SK-N-SH treated with all-trans-retinoic acid at 6 μM for 48 hours (cell line): ENCODE results near the gene P2RX3.

Experiments
- ATAC-seq: fragments of 200-7000 bp; cut with Tn5 transposase; 3 replicates; pipeline ENCODE4 v1.9.1; 2020; ENCODE audit warnings: mild to moderate bottlenecking, moderate library complexity
- ARNTL ChIP-seq: fragments of 450-650 bp; formaldehyde crosslinking; IDR thresholded peaks from 2 replicates; pipeline ENCODE4 v1.5.0; 2020; ENCODE audit warnings: low read depth, mild to moderate bottlenecking, moderate library complexity, borderline replicate concordance
- CSDC2 ChIP-seq: fragments of 250-450 bp; sonication (Bioruptor Pico); IDR thresholded peaks from 2 replicates; pipeline ENCODE4 v1.5.0; 2020; ENCODE audit warnings: mild to moderate bottlenecking, moderate library complexity
- CSRNP3 ChIP-seq: fragments of 250-450 bp; sonication (Bioruptor Pico); IDR thresholded peaks from 2 replicates; pipeline ENCODE4 v1.5.1; 2021; ENCODE audit warnings: mild to moderate bottlenecking, moderate library complexity
- ESRRG ChIP-seq: fragments of 250-450 bp; sonication (Bioruptor Pico); IDR thresholded peaks from 2 replicates; pipeline ENCODE4 v1.6.1; 2021; ENCODE audit warnings: mild to moderate bottlenecking
- GLIS3 ChIP-seq: fragments of 250-450 bp; sonication (Bioruptor Pico); IDR thresholded peaks from 2 replicates; pipeline ENCODE4 v1.5.0; 2020; ENCODE audit warnings: mild to moderate bottlenecking, moderate library complexity
- ISL1 ChIP-seq: fragments of 250-450 bp; sonication (Bioruptor Pico); IDR thresholded peaks from 2 replicates; pipeline ENCODE4 v2.1.2; 2022; ENCODE audit warnings: mild to moderate bottlenecking, moderate library complexity
- OSR1 ChIP-seq: fragments of 250-450 bp; sonication (Bioruptor Pico); IDR thresholded peaks from 2 replicates; pipeline ENCODE4 v1.8.0; 2022; ENCODE audit warnings: moderate library complexity, mild to moderate bottlenecking, inconsistent platforms
- PATZ1 ChIP-seq: fragments of 250-450 bp; sonication (Bioruptor Pico); IDR thresholded peaks from 2 replicates; pipeline ENCODE4 v1.8.0; 2020; ENCODE audit warnings: mild to moderate bottlenecking, moderate library complexity, borderline replicate concordance
- POU6F1 ChIP-seq: fragments of 250-450 bp; sonication (Bioruptor Pico); IDR thresholded peaks from 2 replicates; pipeline ENCODE4 v1.8.0; 2021; ENCODE audit warnings: low read depth, mild to moderate bottlenecking, moderate library complexity, borderline replicate concordance
- PPARA ChIP-seq: fragments of 250-450 bp; sonication (Bioruptor Pico); IDR thresholded peaks from 2 replicates; pipeline ENCODE4 v1.5.0; 2020; ENCODE audit warnings: mild to moderate bottlenecking, borderline replicate concordance
- RARB ChIP-seq: fragments of 250-450 bp; sonication (Bioruptor Pico); IDR thresholded peaks from 2 replicates; pipeline ENCODE4 v1.8.0; 2021; ENCODE audit warnings: mild to moderate bottlenecking, moderate library complexity
- SNAI2 ChIP-seq: fragments of 250-450 bp; sonication (Bioruptor Pico); IDR thresholded peaks from 2 replicates; pipeline ENCODE4 v1.5.0; 2020; ENCODE audit warnings: mild to moderate bottlenecking, moderate library complexity
- TOX ChIP-seq: fragments of 250-450 bp; sonication (Bioruptor Pico); IDR thresholded peaks from 2 replicates; pipeline ENCODE4 v1.8.0; 2021; ENCODE audit warnings: mild to moderate bottlenecking, moderate library complexity, borderline replicate concordance
- TSHZ2 ChIP-seq: fragments of 250-450 bp; sonication (Bioruptor Pico); IDR thresholded peaks from 2 replicates; pipeline ENCODE4 v1.5.0; 2020; ENCODE audit warnings: mild to moderate bottlenecking, moderate library complexity
- ZC3H10 ChIP-seq: fragments of 250-450 bp; sonication (Bioruptor Pico); IDR thresholded peaks from 2 replicates; pipeline ENCODE4 v1.5.1; 2021; ENCODE audit warnings: mild to moderate bottlenecking, moderate library complexity
- ZFP30 ChIP-seq: fragments of 450-650 bp; formaldehyde crosslinking; IDR thresholded peaks from 2 replicates; pipeline ENCODE4 v1.5.0; 2022; ENCODE audit warnings: mild to moderate bottlenecking, moderate library complexity
- ZNF565 ChIP-seq: fragments of 450-650 bp; formaldehyde crosslinking; conservative IDR thresholded peaks from 2 replicates; pipeline ENCODE4 v1.5.0; 2020; ENCODE audit warnings: low read depth, mild to moderate bottlenecking, moderate library complexity
- ZNF70 ChIP-seq: fragments of 450-650 bp; formaldehyde crosslinking; IDR thresholded peaks from 2 replicates; pipeline ENCODE4 v1.5.0; 2020; ENCODE audit warnings: mild to moderate bottlenecking, moderate library complexity
- ZNF8 ChIP-seq: fragments of 450-650 bp; formaldehyde crosslinking; IDR thresholded peaks from 2 replicates; pipeline ENCODE4 v1.5.0; 2020; ENCODE audit warnings: mild to moderate bottlenecking, moderate library complexity

Gene P2RX3

GRCh38 chr11:57325735-57326048 is 12.5 kb upstream of the P2RX3 start (continued):
- TF ChIP-seq ZFP30 (no peak), CSRNP3 (CRISPR knock-in tag) (no peak), GLIS3 (CRISPR knock-in tag) (no peak), ZNF70 (no peak)

- no peak for TF ChIP-seq GLIS3 (CRISPR knock-in tag)
- TF ChIP-seq PATZ1 (CRISPR knock-in tag) = no peak
- TF ChIP-seq ISL1 (CRISPR knock-in tag) = no peak
- TF ChIP-seq, all 23 proteins: peak for 0
- ATAC-seq = no peak
Observed at GRCh38 chr11:57327721-57328120, 10.4 kb upstream of the P2RX3 start.

GRCh38 chr11:57330029-57330428 is 8.1 kb upstream of the P2RX3 start:
- no peak for ATAC-seq

GRCh38 chr11:57331720-57332119 is 6.4 kb upstream of the P2RX3 start:
- ATAC-seq = no peak
- TF ChIP-seq TOX (CRISPR knock-in tag) = no peak
- no peak for TF ChIP-seq RARB (CRISPR knock-in tag)
- no peak for TF ChIP-seq OSR1 (CRISPR knock-in tag)
- no peak for TF ChIP-seq ZNF565 (CRISPR knock-in tag)
- no peak for TF ChIP-seq ARNTL
- no peak for TF ChIP-seq PPARA (CRISPR knock-in tag)
- no peak for TF ChIP-seq ZNF70
- no peak for TF ChIP-seq SNAI2 (CRISPR knock-in tag)
- TF ChIP-seq CSDC2 (CRISPR knock-in tag) = no peak
- TF ChIP-seq PATZ1 (CRISPR knock-in tag) = no peak
- TF ChIP-seq ZC3H10 (CRISPR knock-in tag) = no peak
- TF ChIP-seq CSRNP3 (CRISPR knock-in tag) = no peak
- TF ChIP-seq POU6F1 (CRISPR knock-in tag) = no peak
- TF ChIP-seq ZNF8 = no peak

More at GRCh38 chr11:57330029-57330428, 8.1 kb upstream of the P2RX3 start:
- TF ChIP-seq ESRRG (CRISPR knock-in tag) (no peak), ZFP30 (no peak), POU6F1 (CRISPR knock-in tag) (no peak), TSHZ2 (no peak), ZNF565 (CRISPR knock-in tag) (no peak)
